ENCODE measurements around the gene SCYGR4.
"Not testable (repeated sequence)": the region's sequence is repeated elsewhere in the genome, so short reads cannot be mapped to it uniquely, and the experiment has no call there.

Gene SCYGR4, protein sequence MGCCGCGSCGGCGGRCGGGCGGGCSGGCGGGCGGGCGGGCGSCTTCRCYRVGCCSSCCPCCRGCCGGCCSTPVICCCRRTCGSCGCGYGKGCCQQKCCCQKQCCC

DNA sequence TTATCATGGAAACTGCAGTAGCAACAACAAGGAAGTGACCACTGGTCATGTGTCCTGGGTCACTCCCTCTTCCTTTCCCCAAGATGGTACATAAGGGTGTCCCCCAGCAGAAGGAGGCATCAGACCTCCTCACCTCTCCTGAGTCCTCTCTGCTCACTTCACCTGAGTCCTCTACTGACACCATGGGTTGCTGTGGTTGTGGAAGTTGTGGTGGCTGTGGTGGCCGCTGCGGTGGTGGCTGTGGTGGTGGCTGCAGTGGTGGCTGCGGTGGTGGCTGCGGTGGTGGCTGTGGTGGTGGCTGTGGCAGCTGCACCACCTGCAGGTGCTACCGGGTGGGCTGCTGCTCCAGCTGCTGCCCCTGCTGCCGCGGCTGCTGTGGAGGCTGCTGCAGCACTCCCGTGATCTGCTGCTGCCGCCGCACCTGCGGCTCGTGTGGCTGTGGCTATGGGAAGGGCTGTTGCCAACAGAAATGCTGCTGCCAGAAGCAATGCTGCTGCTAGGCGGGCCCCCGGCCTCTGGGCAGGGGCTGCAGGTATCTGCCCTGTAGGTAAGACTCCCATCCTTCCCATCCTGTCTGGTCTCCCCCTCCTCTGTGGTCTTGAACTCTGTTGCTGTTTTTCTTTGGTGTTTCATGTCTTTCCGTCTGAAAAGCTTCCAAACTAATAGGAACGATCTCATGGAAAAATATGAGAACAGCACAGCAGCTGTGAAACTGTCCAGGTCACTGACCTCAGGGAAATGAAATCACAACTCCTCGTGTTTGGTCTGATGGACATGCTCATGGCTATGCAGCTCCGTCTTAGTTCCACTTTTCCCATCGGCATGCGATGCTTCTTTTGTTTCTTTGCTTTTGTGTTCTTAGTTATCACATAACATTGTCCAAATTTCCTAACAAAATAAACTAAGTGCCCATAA, at the start of gene SCYGR4:
Gene SCYGR4, plus strand, starts transcription at position 183 of the 915 bp plus-strand sequence. Its CDS starts 0 bp downstream, at position 183.
- DNase-seq, result no peak

DNA sequence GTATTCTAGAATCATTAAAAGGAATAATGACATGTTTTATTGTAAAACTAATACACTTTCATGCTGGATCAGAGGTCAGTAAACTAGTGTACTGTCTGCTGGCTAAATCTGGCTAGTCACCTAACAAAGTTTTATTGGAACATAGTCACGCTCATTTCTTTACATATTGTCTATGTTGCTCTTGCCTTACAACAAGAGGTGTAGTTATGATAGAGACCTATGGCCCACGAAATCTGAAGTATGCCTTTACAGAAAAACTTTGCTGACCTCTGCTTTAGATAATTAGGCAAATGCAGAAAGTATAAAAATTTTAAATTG, 48.5 kb upstream of the SCYGR4 start:
- no peak for DNase-seq

DNA sequence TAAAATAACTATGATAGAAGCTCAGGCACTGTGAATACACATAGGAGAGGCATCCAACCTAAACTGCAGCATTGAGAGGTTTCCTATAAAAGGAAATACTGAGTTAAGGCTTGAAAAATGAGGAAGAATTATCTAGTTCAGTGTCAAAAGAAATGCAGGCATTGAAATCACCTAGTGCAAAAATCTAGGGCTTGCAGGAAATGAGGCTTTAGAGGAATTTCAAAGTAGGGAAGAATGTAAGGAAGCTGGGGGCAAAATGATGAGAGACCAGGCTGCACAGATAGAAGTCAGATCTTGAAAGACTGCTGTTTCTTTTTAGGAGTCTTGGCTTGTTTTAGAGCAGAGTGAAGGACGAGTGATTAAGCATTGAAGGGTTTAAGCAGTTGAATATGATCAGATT, 46.7 kb upstream of the SCYGR4 start:
- DNase-seq, result no peak

DNA sequence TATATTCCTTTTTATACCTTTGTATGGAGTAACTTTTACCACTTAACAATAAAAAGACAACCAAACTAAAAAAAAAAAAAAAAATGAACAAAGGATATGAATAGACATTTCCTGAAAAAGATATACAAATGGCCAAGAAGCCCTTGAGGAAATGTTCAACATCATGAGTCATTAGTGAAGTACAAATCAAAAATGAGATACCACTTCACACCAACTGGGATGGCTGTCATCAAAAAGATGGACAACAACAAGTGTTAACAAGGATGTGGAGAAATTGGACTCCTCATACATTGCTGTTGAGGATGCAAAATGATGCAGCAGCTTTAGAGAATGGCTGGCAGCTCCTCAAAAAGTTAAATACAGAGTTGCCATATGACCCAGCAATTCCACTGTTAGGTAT, 41.2 kb upstream of the SCYGR4 start:
- no peak for DNase-seq

DNA sequence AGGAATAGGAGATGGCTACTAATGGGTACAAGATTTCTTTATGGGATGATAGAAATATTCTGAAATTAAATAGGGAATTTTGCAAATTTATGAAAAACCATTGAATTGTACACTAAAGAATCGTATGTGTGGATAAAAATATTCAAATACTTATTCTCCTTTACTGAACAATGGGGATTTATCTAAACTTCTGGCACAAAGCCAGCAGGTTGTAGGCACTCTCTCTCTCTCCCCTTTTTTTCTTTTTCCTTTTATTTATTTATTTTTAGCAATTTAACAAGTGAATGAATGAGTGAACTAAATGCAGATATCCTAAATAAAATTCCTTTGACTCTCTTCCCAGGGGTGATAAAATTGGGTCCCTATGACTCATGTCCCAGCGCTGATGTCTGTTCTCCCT, 40.5 kb upstream of the SCYGR4 start:
- DNase-seq, result no peak

DNA sequence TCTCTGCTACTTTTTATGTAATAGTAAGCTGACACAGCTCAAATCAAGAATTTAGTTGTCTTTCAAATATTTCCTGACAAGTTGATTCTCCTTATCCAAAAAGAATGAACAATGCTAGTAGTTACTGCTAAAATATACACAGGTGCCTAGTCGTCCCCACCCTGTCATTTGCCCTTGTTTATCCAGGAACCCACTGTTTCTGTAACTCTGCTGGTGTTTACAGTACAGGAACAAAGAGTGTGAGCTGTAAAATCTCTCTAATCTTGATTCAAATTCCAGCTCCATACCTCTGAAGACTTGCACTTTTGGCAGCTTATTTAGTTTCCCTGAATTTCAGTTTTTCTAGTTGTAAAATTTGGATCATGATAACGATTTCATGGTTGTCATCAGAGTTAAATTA, 39.7 kb upstream of the SCYGR4 start:
- no peak for DNase-seq

DNA sequence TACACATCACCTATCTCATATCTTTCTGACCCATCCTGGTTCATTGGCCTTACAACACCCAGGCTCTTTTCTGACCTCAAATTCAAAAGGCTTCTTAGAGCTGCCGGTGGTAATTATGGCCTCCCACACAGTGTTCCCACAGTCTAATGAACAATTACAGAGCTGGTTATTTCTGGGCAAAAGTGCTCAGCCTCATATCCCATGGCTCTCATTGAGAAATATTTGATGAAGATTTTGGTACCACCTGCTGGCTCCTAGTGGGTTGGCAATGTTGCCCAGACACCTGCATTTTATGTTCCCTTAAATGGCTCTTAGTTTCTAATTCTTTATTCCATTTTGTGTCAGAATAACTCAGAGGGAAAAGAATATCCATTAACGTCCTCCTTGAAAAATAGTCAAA, 38.7 kb upstream of the SCYGR4 start:
- no peak for DNase-seq

DNA sequence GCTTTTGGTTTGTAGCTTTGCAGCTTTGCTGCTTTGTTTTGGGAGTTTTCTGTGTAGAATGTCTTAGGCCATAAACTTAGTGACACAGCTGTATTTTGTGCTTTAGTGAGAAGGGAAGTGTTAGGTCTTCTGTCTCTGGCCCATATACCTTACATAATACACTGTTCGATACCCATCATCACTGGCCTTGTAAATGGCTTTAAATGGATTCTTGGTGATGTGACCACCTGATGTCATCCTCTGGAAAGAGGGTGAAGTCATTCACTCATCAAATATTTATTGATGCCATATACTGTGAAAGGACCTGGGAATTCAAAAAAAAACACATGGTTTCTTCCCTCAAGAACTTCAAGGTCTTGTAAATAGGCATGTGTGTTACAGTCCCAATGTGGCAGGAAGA, 37.5 kb upstream of the SCYGR4 start:
- DNase-seq, result no peak

DNA sequence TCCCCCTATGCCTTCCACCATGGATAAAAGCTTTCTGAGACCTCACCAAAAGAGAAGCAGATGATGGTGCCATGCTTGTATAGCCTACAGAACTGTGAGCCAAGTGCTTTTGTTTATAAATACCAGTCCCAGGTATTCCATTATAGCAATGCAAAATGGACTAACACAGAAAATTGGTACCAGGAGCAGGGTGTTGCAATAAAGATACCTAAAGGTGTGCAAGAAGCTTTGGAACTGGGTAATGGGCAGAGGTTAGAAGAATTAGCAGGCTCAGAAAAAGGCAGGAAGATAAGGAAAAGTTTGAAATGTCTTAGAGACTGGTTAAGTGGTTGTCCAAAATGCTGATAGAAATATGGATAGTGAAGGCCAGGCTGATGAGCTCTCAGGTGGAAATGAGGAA, 34.9 kb upstream of the SCYGR4 start:
- no peak for DNase-seq

DNA sequence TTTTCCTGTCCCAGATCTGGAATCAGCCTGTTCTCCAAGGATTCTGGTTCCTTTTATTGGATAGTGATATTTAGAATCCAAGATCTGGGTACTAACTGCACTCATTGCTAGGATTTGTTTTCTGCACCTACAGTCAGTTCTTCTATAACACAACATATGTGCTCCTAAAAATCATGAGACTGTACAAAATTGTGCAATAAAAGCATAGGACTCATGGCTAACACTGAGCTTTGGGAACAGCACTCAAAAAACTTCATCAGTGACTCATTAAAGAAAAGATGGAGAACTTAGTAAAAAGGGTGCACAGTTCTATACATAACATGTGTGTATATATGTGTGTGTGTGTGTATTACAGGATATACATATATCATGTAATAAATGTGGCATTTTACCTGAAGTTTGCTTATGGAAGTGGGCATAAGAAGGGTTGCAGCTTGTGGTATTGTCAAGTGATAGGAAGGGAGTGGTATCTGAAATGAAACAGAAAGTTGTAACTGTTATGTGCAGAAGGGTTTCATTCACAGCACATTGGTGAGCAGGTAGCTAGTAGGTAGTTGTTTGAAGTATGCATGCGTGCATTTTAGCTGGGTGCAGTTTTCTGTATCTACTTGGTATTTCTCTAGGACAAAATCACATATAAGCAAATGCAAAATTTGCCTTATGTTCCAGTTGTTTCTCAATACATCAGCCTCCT, 24.5 kb upstream of the SCYGR4 start:
- DNase-seq, result no peak

DNA sequence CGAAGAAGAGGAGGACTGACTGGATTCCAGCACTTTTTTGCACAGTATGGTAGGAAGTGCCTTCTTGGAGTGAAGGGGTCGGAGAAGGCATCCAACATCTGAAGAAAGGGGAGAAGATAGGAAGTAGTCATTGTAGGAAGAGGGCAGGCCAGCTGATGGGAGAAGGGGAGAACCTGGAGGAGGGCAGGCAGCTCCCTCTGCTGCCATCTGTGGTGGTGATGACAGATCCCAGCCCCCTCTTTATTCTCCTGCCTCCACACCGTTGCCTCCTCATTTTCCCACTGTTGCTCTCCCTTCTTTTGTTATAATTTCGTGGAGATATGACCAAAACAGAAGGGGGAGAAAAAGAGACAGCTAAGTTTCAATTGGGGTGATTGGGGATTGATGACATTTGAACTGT, 21.5 kb upstream of the SCYGR4 start:
- DNase-seq, result no peak

DNA sequence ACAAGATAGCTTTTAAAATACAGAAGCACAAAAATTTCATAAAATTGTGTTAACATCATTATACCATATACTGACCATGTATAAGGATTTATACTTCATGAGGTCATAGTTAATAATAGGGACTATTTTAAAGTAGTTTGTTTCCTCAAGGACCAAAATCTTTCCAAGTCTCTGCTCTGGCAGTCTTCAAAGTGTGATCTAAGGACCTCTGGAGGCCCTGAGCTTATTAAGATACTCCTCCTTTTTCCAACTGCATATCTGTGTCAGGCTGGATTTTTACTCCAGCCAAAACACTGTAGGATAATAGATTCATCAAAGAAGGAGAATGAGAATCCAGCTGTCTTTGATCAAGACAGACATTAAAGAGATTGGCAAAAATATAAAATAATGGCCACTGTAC, 20.3 kb upstream of the SCYGR4 start:
- no peak for DNase-seq

DNA sequence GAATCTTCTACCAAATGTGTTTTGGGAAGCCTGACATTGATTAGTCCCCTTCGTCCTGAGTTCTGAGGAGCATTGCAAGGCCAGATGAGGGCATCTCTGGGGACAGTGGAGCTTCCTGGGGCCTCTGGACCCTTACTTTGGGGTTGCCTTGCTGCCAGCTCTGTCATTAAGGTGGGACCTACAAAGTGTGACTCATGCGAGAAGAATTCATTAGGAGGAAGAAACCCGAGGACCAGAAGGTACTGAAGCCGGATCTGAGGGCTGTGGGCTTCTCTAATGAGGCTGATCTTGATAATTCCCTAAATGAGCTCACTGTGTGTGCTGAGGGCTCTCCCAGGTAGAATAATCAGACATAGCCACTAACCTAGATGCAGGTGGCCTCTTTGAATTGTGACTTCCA, 19.3 kb upstream of the SCYGR4 start:
- DNase-seq, result no peak

DNA sequence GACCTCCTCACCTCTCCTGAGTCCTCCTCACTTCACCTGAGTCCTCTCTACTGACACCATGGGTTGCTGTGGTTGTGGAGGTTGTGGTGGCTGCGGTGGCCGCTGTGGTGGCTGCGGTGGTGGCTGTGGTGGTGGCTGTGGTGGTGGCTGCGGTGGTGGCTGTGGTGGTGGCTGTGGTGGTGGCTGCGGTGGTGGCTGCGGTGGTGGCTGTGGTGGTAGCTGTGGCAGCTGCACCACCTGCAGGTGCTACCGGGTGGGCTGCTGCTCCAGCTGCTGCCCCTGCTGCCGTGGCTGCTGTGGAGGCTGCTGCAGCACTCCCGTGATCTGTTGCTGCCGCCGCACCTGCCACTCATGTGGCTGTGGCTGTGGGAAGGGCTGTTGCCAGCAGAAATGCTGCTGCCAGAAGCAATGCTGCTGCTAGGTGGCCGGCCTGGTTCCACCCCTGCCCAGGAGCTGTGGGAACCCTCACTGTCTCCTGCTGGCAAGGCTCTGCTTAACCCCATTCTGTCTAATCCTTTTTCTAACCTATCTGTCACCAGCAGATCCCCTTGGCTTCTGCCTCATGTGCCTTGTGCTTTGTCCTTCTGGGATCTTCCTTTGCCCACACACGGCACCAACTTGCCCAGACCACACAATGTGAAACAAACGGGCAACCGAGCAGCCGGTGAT, 18.3 kb upstream of the SCYGR4 start, which contains the start of gene SCYGR2:
Gene SCYGR2, plus strand, starts transcription at position 59 of the 669 bp plus-strand sequence. Its CDS starts 0 bp downstream, at position 59.
- DNase-seq, result not testable (repeated sequence)

DNA sequence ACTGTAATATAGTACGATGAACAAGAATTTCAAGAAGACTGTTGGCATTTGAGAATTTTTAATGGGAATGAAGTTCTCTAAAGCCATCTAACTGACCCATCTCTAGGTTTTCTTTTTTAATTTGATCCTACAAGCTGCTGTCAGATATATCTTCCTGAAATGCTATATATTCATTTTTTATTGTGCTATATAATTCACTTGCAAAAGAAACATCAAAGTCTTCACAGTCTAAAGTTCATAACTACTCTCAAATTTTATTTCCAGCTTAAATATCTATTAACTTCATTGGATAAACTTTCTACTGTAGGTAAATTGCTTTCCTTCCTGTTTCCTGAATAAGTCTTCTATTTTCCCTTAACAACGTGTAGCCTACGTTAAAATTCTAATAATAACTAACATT, 14.9 kb upstream of the SCYGR4 start:
- no peak for DNase-seq

DNA sequence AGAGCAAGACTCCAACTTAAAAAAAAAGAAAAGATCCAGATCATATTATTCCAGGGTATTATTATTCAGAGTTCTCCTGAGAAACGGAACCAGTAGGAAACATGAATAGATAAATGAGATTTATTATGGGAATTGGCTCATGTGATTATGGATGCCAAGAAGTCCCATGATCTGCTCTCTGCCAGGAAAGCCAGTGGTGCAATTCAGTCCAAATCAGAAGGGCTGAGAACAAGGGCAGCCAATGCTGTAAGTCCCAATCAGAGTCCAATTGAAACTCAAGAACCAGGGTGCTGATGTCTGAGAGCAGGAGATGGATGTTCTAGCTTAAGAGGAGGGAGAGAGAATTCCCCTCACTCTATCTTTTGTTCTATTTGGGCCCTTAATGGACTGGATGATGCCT, 10.8 kb upstream of the SCYGR4 start:
- no peak for DNase-seq

DNA sequence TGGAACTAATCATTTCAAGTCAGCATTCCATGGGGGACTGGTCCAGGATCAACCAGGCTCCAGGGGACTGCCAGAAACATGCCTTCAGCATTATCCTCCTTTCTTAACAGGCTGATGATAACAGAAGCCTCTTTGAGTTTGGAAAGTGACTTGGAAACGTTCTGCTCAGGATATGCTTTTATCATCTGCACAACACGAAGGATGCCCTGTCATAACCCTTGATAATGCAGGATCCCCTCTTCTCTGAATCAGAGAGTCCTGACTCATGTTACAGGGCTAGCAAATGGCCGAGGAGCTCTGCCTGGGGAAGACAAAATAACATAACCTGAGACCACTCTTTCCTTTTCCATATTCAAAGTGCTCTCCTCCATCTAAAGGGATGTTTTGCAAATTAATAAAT, 9.4 kb upstream of the SCYGR4 start:
- DNase-seq, result no peak

DNA sequence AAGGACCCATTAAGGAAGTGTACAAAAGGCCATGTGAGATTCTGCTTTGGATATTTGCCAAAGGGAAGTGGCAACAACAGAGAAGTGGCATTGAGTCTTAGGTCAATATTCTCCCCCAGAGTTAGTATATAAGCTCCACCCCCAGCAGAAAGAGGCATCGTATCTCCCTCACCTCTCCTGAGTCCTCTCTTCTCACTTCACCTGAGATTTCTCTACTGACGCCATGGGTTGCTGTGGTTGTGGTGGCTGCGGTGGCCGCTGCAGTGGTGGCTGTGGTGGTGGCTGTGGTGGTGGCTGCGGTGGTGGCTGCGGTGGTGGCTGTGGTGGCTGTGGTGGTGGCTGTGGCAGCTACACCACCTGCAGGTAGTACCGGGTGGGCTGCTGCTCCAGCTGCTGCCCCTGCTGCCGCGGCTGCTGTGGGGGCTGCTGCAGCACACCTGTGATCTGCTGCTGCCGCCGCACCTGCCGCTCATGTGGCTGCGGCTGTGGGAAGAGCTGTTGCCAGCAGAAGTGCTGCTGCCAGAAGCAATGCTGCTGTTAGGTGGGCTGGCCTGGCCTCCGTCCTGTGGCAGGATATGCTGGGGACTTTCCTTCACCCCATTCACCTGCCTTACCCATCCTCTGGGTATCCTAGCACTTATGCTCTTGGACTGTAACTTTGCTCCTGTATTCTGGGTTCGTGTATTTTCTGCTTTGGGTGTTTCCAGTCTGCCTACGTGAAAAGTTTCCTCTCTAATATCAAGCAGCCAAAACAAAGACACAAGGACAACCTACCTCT, 8.5 kb upstream of the SCYGR4 start:
- no peak for DNase-seq

DNA sequence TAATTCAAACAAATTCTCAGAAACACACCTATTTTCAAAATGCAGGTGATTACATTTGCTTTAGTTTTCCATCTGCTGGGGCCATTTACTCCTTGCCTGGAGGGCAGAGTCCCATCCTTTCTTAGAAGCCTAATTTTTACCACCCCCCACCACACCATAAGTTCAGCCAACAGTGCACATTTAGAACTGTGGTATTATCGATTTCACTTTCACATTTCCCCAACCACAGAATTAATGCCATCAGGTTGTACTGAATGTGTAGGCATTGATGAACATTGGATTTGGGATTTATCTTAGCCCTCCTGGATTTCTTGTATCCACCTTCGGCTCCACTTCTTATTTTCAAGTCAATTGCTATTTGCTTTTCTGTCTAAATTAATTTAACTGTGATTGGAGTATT, 7.2 kb upstream of the SCYGR4 start:
- DNase-seq, result no peak

DNA sequence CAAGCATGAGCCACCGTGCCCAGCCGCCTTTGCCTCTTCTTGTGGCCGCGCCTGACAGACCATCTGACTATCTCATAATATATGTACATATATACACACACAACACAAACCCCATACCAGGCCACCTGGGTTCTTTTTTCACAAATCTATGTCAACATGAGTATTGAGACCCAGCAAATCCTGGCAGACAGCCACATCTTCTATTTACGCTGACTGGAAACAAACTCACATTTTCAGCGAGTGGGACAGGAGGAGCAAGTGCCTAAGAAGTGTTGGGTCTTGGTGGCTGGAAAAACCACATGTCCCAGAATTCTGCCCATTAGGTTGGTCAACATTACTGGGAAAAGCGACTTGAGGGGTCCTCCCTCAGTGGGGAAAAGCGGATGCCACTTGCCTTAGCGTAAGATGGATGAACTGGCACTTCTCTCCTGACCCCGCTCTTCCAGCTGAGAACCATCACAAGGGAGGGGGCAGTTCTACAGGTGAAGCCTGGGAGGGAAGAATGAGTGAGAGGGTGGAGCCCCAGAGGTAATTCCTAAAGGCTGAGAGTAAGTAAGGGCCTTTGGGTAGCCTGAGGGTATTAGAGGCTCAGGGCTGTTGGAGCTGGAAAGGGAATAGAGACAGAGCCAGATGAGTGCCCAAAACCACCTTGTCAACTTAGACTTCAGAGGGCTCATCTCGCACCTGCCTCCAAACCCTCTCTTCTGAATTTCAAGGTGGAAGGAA, 4.6 kb upstream of the SCYGR4 start:
- no peak for DNase-seq

DNA sequence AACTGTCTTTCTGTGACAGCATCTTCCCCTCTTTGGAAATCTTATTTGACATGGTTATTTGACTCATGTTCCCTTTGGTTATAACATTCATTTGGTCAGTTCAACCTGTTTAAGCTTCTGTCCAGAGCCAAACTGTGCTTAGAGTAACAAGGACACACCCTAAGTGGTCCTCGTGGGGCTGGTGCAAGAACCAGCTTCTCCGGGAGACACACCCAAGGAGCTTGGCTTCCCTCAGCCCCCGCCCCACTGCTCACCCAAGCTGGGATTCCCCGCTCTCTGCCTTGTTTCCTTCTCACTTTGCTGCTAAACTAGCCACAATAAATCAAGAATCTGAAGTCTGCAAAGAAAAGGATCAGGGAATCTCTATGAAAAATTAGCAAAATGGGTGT, 4.0 kb upstream of the SCYGR4 start:
- DNase-seq, result no peak

DNA sequence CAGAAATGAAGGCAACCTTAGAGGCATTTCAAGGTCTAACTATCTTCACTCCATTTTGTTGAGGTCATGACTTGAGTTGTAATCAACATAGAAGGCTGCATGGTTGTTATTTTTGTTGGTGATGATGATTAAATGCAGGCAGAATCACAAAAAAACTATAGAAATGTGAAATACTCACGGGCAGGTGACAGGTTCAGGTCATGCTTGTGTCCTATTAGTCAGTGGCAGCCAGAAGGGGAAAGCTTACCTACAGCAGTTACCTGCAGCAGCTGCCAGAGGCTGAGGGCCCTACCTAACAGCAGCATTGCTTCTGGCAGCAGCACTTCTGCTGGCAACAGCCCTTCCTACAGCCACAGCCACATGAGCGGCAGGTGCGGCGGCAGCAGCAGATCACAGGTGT, 3.1 kb upstream of the SCYGR4 start:
- DNase-seq, result no peak
